Measurements from ENCODE around the gene EHHADH.

The EHHADH gene

DNA sequence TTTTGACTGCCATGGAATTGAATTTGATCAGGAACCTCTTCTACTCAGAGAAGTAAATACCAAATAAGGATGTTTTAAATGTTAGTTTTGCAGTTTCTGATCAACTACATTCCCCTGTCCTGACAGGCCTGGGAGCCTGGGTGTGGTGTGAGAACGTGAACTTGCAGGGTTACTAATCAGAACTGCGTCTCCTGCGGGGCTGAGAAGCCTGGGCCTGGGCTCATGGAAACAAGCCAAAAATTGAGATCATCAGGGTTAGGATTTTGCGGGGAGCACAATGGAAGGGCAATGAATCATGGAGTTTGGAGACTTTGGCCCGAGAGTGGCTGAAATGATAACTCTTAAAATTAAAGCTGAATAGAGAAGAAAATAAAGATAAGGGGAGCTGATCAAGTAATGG is 53.2 kb downstream of the EHHADH start:
- TF ChIP-seq POLR2AphosphoS5 (IDR thresholded peaks at IDR 0.05; ENCODE audit: low read depth, low read length), result no peak
- TF ChIP-seq SIN3A (IDR thresholded peaks at IDR 0.05; ENCODE audit: borderline replicate concordance, insufficient read depth, low read length), result no peak
- TF ChIP-seq FOXP2 (optimal IDR thresholded peaks at IDR 0.05; ENCODE audit: borderline replicate concordance, extremely low read depth, extremely low read length, insufficient read depth), result no peak
- no peak for TF ChIP-seq TAF1 (IDR thresholded peaks at IDR 0.05; ENCODE audit: borderline replicate concordance, insufficient read depth, low read length)
- TF ChIP-seq, protein P1, sequence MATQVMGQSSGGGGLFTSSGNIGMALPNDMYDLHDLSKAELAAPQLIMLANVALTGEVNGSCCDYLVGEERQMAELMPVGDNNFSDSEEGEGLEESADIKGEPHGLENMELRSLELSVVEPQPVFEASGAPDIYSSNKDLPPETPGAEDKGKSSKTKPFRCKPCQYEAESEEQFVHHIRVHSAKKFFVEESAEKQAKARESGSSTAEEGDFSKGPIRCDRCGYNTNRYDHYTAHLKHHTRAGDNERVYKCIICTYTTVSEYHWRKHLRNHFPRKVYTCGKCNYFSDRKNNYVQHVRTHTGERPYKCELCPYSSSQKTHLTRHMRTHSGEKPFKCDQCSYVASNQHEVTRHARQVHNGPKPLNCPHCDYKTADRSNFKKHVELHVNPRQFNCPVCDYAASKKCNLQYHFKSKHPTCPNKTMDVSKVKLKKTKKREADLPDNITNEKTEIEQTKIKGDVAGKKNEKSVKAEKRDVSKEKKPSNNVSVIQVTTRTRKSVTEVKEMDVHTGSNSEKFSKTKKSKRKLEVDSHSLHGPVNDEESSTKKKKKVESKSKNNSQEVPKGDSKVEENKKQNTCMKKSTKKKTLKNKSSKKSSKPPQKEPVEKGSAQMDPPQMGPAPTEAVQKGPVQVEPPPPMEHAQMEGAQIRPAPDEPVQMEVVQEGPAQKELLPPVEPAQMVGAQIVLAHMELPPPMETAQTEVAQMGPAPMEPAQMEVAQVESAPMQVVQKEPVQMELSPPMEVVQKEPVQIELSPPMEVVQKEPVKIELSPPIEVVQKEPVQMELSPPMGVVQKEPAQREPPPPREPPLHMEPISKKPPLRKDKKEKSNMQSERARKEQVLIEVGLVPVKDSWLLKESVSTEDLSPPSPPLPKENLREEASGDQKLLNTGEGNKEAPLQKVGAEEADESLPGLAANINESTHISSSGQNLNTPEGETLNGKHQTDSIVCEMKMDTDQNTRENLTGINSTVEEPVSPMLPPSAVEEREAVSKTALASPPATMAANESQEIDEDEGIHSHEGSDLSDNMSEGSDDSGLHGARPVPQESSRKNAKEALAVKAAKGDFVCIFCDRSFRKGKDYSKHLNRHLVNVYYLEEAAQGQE (IDR thresholded peaks at IDR 0.05; ENCODE audit: insufficient read depth in 1 of 2, low read depth in 2 of 2, low read length in 2 of 2), result no peak

DNA sequence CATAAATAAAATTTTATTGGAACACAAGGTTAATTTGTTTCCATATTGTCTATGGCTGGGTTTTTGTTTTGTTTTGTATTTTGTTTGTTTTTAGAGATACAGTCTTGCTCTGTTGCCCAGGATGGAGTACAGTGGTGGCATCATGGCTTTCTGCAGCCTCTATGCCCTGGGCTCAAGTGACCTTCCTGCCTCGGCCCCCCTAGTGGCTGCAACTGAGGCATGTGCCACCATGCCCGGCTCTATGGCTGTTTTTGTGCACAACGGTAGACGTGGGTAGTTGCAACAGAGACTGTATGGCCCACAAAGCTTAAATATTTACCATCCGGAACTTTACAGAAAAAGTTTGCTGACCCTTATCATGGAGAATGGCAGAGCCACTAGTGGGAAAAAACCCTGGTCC is 54.2 kb downstream of the EHHADH start:
- TF ChIP-seq POLR2AphosphoS5 (IDR thresholded peaks at IDR 0.05; ENCODE audit: low read depth, low read length) (no peak), SIN3A (IDR thresholded peaks at IDR 0.05; ENCODE audit: borderline replicate concordance, insufficient read depth, low read length) (no peak), FOXP2 (optimal IDR thresholded peaks at IDR 0.05; ENCODE audit: borderline replicate concordance, extremely low read depth, extremely low read length, insufficient read depth) (no peak), TAF1 (IDR thresholded peaks at IDR 0.05; ENCODE audit: borderline replicate concordance, insufficient read depth, low read length) (no peak)
- TF ChIP-seq, protein P1 (IDR thresholded peaks at IDR 0.05; ENCODE audit: insufficient read depth in 1 of 2, low read depth in 2 of 2, low read length in 2 of 2), result no peak

DNA sequence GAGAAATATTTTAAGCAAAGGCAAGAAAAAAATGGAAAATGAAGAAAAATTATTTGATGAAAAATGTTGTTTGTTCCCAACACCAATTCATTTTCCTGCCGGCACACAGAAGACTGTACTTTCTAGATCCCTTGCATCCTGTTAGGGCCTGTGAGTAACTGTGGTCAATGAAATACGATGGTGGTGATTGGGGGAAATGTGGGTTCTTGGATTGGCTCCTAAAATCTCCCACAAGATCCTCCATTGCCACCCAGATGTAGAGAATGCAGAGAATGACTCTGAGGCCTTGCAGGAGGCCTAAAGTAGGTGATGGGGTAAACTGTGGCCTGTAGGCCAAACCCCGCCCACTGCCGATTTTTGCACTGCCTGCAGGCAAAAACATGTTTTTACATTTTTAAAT is 54.6 kb downstream of the EHHADH start:
- TF ChIP-seq SIN3A (IDR thresholded peaks at IDR 0.05; ENCODE audit: borderline replicate concordance, insufficient read depth, low read length) (no peak), FOXP2 (optimal IDR thresholded peaks at IDR 0.05; ENCODE audit: borderline replicate concordance, extremely low read depth, extremely low read length, insufficient read depth) (no peak), TAF1 (IDR thresholded peaks at IDR 0.05; ENCODE audit: borderline replicate concordance, insufficient read depth, low read length) (no peak), POLR2AphosphoS5 (IDR thresholded peaks at IDR 0.05; ENCODE audit: low read depth, low read length) (no peak)
- TF ChIP-seq, protein P1 (IDR thresholded peaks at IDR 0.05; ENCODE audit: insufficient read depth in 1 of 2, low read depth in 2 of 2, low read length in 2 of 2), result no peak

DNA sequence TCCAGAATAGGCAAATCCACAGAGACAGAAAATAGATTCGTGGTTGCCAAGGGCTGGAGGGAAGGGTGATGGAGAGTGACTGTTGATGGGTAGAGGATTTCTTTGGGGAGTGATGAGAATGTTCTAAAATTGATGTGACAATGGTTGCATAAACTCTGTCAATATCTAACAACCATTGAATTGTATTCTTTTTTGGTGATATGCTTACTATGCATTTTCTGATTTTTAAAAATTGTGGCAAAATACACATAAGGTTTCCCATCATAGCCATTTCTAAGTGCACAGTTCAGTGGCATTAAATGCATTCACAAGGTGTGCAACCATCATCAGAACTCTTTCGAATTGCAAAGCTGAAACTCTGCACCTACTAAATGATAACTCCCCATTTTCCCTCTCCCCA is 56.8 kb downstream of the EHHADH start:
- TF ChIP-seq TAF1 (IDR thresholded peaks at IDR 0.05; ENCODE audit: borderline replicate concordance, insufficient read depth, low read length) (no peak), FOXP2 (optimal IDR thresholded peaks at IDR 0.05; ENCODE audit: borderline replicate concordance, extremely low read depth, extremely low read length, insufficient read depth) (no peak), SIN3A (IDR thresholded peaks at IDR 0.05; ENCODE audit: borderline replicate concordance, insufficient read depth, low read length) (no peak), POLR2AphosphoS5 (IDR thresholded peaks at IDR 0.05; ENCODE audit: low read depth, low read length) (no peak)
- TF ChIP-seq, protein P1 (IDR thresholded peaks at IDR 0.05; ENCODE audit: insufficient read depth in 1 of 2, low read depth in 2 of 2, low read length in 2 of 2), result no peak

DNA sequence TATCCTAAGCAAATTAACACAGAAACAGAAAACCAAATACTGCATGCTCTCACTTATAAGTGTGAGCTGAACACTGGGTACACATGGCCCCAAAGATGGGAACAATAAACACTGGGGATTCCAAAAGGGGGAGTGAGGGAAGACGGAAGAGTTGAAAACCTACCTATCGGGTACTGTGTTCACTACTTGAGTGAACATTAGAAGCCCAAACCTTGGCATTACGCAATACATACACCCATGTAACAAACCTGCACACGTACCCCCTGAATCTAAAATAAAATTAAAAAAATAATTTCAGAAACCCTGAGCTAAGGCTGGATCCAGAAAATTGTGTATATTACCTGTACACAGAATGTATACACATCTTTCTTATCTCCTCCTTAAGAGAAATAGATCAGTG is 58.2 kb downstream of the EHHADH start:
- no peak for TF ChIP-seq TAF1 (IDR thresholded peaks at IDR 0.05; ENCODE audit: borderline replicate concordance, insufficient read depth, low read length)
- no peak for TF ChIP-seq SIN3A (IDR thresholded peaks at IDR 0.05; ENCODE audit: borderline replicate concordance, insufficient read depth, low read length)
- TF ChIP-seq, protein P1 (IDR thresholded peaks at IDR 0.05; ENCODE audit: insufficient read depth in 1 of 2, low read depth in 2 of 2, low read length in 2 of 2), result no peak
- TF ChIP-seq FOXP2 (optimal IDR thresholded peaks at IDR 0.05; ENCODE audit: borderline replicate concordance, extremely low read depth, extremely low read length, insufficient read depth), result no peak
- no peak for TF ChIP-seq POLR2AphosphoS5 (IDR thresholded peaks at IDR 0.05; ENCODE audit: low read depth, low read length)
